ENCODE measurements around the gene STRN4. TPM values are rescaled to one million over a fixed set of nuclear protein-coding genes. Genes with fewer than 3 reads are reported as not detected.

STRN4 gene
- total and polyA plus RNA-seq, 4 donors: 9.5 to 29.9 (median 24.8) TPM

GRCh38 chr19:46691948-46692347 lies 54.3 kb downstream of the STRN4 start (continued):
- TF ChIP-seq ATF3 (IDR thresholded peaks at IDR 0.05) (no peak), HNF4G (IDR thresholded peaks at IDR 0.05) (no peak), YY1 (IDR thresholded peaks at IDR 0.05) (no peak), GABPA (IDR thresholded peaks at IDR 0.05 in 1 of 2, conservative IDR thresholded peaks at IDR 0.05 in 1 of 2) (no peak), EGR1 (IDR thresholded peaks at IDR 0.05; ENCODE audit: low read depth in 2 of 2) (no peak), NR2F2 (IDR thresholded peaks at IDR 0.05) (no peak)
- TF ChIP-seq, protein P1, sequence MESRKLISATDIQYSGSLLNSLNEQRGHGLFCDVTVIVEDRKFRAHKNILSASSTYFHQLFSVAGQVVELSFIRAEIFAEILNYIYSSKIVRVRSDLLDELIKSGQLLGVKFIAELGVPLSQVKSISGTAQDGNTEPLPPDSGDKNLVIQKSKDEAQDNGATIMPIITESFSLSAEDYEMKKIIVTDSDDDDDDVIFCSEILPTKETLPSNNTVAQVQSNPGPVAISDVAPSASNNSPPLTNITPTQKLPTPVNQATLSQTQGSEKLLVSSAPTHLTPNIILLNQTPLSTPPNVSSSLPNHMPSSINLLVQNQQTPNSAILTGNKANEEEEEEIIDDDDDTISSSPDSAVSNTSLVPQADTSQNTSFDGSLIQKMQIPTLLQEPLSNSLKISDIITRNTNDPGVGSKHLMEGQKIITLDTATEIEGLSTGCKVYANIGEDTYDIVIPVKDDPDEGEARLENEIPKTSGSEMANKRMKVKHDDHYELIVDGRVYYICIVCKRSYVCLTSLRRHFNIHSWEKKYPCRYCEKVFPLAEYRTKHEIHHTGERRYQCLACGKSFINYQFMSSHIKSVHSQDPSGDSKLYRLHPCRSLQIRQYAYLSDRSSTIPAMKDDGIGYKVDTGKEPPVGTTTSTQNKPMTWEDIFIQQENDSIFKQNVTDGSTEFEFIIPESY (IDR thresholded peaks at IDR 0.05): no peak

- no peaks in the 10 kb centered on the region for H3K9me3 ChIP-seq (ENCODE audit: control insufficient read depth in 4 of 4, low read length in 3 of 4)
- H3K4me3 ChIP-seq (ENCODE audit: low read depth in 1 of 3, low read length in 3 of 3): no peak overlapping the region
- WGBS: 50% methylated on average over 2 of the region's 2 CpGs
- H3K36me3 ChIP-seq (ENCODE audit: control insufficient read depth in 4 of 4, insufficient read depth in 3 of 4, low read depth in 1 of 4, low read length in 3 of 4): peaks cover 14 to 80% (median 64%) of the 10 kb centered on the region in 4 donors
- TF ChIP-seq HNF4A (conservative IDR thresholded peaks at IDR 0.05) (no peak), RXRA (IDR thresholded peaks at IDR 0.05) (no peak), RAD21 (IDR thresholded peaks at IDR 0.05) (no peak), FOXA1 (IDR thresholded peaks at IDR 0.05) (no peak), NR2F2 (IDR thresholded peaks at IDR 0.05) (no peak), FOXA2 (IDR thresholded peaks at IDR 0.05) (no peak), JUND (IDR thresholded peaks at IDR 0.05) (no peak), ATF3 (IDR thresholded peaks at IDR 0.05) (no peak), EGR1 (IDR thresholded peaks at IDR 0.05; ENCODE audit: low read depth in 2 of 2) (no peak), MAX (IDR thresholded peaks at IDR 0.05) (no peak), HNF4G (IDR thresholded peaks at IDR 0.05) (no peak), SP1 (IDR thresholded peaks at IDR 0.05) (no peak)
- TF ChIP-seq, protein P2, sequence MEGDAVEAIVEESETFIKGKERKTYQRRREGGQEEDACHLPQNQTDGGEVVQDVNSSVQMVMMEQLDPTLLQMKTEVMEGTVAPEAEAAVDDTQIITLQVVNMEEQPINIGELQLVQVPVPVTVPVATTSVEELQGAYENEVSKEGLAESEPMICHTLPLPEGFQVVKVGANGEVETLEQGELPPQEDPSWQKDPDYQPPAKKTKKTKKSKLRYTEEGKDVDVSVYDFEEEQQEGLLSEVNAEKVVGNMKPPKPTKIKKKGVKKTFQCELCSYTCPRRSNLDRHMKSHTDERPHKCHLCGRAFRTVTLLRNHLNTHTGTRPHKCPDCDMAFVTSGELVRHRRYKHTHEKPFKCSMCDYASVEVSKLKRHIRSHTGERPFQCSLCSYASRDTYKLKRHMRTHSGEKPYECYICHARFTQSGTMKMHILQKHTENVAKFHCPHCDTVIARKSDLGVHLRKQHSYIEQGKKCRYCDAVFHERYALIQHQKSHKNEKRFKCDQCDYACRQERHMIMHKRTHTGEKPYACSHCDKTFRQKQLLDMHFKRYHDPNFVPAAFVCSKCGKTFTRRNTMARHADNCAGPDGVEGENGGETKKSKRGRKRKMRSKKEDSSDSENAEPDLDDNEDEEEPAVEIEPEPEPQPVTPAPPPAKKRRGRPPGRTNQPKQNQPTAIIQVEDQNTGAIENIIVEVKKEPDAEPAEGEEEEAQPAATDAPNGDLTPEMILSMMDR (IDR thresholded peaks at IDR 0.05; ENCODE audit: low read depth, low read length, missing input control): no peak
- TF ChIP-seq, protein P3, sequence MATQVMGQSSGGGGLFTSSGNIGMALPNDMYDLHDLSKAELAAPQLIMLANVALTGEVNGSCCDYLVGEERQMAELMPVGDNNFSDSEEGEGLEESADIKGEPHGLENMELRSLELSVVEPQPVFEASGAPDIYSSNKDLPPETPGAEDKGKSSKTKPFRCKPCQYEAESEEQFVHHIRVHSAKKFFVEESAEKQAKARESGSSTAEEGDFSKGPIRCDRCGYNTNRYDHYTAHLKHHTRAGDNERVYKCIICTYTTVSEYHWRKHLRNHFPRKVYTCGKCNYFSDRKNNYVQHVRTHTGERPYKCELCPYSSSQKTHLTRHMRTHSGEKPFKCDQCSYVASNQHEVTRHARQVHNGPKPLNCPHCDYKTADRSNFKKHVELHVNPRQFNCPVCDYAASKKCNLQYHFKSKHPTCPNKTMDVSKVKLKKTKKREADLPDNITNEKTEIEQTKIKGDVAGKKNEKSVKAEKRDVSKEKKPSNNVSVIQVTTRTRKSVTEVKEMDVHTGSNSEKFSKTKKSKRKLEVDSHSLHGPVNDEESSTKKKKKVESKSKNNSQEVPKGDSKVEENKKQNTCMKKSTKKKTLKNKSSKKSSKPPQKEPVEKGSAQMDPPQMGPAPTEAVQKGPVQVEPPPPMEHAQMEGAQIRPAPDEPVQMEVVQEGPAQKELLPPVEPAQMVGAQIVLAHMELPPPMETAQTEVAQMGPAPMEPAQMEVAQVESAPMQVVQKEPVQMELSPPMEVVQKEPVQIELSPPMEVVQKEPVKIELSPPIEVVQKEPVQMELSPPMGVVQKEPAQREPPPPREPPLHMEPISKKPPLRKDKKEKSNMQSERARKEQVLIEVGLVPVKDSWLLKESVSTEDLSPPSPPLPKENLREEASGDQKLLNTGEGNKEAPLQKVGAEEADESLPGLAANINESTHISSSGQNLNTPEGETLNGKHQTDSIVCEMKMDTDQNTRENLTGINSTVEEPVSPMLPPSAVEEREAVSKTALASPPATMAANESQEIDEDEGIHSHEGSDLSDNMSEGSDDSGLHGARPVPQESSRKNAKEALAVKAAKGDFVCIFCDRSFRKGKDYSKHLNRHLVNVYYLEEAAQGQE (IDR thresholded peaks at IDR 0.05): no peak
- TF ChIP-seq, protein P1 (IDR thresholded peaks at IDR 0.05): no peak
- H3K27me3 ChIP-seq (ENCODE audit: control insufficient read depth in 4 of 4, insufficient read depth in 4 of 4, low read length in 3 of 4): no peaks in the 10 kb centered on the region
- H3K27ac ChIP-seq (ENCODE audit: low read depth in 1 of 2, low read length in 2 of 2): no peak overlapping the region
- H3K9ac ChIP-seq (ENCODE audit: low read depth in 1 of 2, low read length in 2 of 2): no peak overlapping the region
- no peak for DNase-seq (ENCODE audit: low spot score)
- no peaks in the 10 kb centered on the region for H3K4me1 ChIP-seq (ENCODE audit: control insufficient read depth in 4 of 4, insufficient read depth in 4 of 4, low read length in 3 of 4)
These were observed 55.1 kb downstream of the STRN4 start for GRCh38 chr19:46691104-46691503.

All from liver (tissue), 9 donors.